HepG2 (cell line): Measurements from ENCODE around the gene ATAD2B. TPM values are rescaled to one million over a fixed set of nuclear protein-coding genes. Genes with fewer than 3 reads are reported as not detected.

Experiments
- ATAC-seq: fragments of 200-7000 bp; cut with Tn5 transposase; 3 replicates; pipeline ENCODE4 v1.9.1; 2020; ENCODE audit warnings: mild to moderate bottlenecking, moderate library complexity
- BruUV-seq: library from RNA; stranded (reverse); fragments of 400-500 nt; replicated peaks from 2 replicates; lab custom pipeline; 2021; lab: Mats Ljungman, UMichigan
- CTCF ChIA-PET: fragments of 300-600 bp; formaldehyde crosslinking; extraction: SDS; loops from one replicate; lab custom pipeline; 2021; ENCODE audit warnings: low total read pairs, inconsistent platforms, low intra/inter-chr PET ratio; lab: Yijun Ruan, JAX
- POLR2A ChIA-PET: fragments of 350-600 bp; sonication (Branson Sonifier 250); formaldehyde crosslinking; loops from one replicate; lab custom pipeline; 2020; ENCODE audit warnings: antibody characterized with exemption, inconsistent platforms; lab: Yijun Ruan, JAX
- DNase-seq: peaks from one replicate; pipeline ENCODE4 v3.0.0-alpha.2; 2015; ENCODE audit warnings: low spot score
- FAIRE-seq: peaks from 3 replicates; lab custom pipeline; 2011; peaks lifted over from hg19 to GRCh38; lab: Jason Lieb, UNC
- H2AFZ ChIP-seq: one replicate; pipeline ENCODE4 v1.6.1; 2011; ENCODE audit warnings: low read length, inconsistent platforms
- H3K27ac ChIP-seq: fragments of 300-600 bp; 3 replicates; pipeline ENCODE4 v1.8.0; 2011; ENCODE audit warnings: mixed run types, mild to moderate bottlenecking, mixed read lengths, low read length, inconsistent platforms; ENCODE audit not compliant: insufficient read depth; ENCODE audit errors: extremely low read length
- H3K27me3 ChIP-seq, 2 experiments: fragments of 200-600 bp in 1 of 2; 2 replicates in 1 of 2; 3 replicates in 1 of 2; pipeline versions ENCODE4 v1.6.0 to v1.8.0; 2011; ENCODE audit warnings: low read length in 2 of 2, mild to moderate bottlenecking in 2 of 2, moderate library complexity in 2 of 2, inconsistent platforms in 1 of 2; ENCODE audit not compliant: insufficient read depth in 2 of 2, control insufficient read depth in 1 of 2
- H3K36me3 ChIP-seq, 2 experiments: fragments of 200-600 bp in 1 of 2; replicated peaks in 1 of 2; 2 replicates in 1 of 2; 3 replicates in 1 of 2; pipeline versions ENCODE4 v1.5.1 to v1.8.0; 2011; ENCODE audit warnings: low read length in 2 of 2, inconsistent platforms in 1 of 2; ENCODE audit not compliant: insufficient read depth in 2 of 2, control insufficient read depth in 1 of 2
- H3K4me1 ChIP-seq: 2 replicates; pipeline ENCODE4 v1.5.1; 2012; ENCODE audit warnings: low read length, inconsistent platforms; ENCODE audit not compliant: insufficient read depth
- H3K4me2 ChIP-seq: 2 replicates; pipeline ENCODE4 v1.6.0; 2011; ENCODE audit warnings: low read depth, low read length, inconsistent platforms
- H3K4me3 ChIP-seq, 3 experiments: fragments of 200-600 bp in 1 of 3; sonication (generic), shearing (Covaris generic) in 1 of 3; replicated peaks in 1 of 3; 2 replicates each; pipeline ENCODE4 v1.5.1; 2011 to 2016; ENCODE audit warnings: low read length in 3 of 3, inconsistent platforms in 2 of 3, low read depth in 2 of 3, mild to moderate bottlenecking in 2 of 3, control low read depth in 1 of 3, mixed read lengths in 1 of 3; ENCODE audit not compliant: insufficient read depth in 1 of 3
- H3K79me2 ChIP-seq: one replicate; pipeline ENCODE4 v1.6.1; 2011; ENCODE audit warnings: low read length, inconsistent platforms; ENCODE audit not compliant: insufficient read depth
- H3K9ac ChIP-seq: 2 replicates; pipeline ENCODE4 v1.6.0; 2011; ENCODE audit warnings: mild to moderate bottlenecking, low read depth, low read length, inconsistent platforms; ENCODE audit not compliant: insufficient read depth
- H3K9me3 ChIP-seq: 2 replicates; pipeline ENCODE4 v1.5.1; 2012; ENCODE audit warnings: mild to moderate bottlenecking, low read length
- H4K20me1 ChIP-seq: 2 replicates; pipeline ENCODE4 v1.6.0; 2011; ENCODE audit warnings: inconsistent platforms, mild to moderate bottlenecking, low read length, moderate library complexity; ENCODE audit not compliant: insufficient read depth
- CTCF ChIP-seq: sonication (generic); formaldehyde crosslinking; IDR thresholded peaks from 2 replicates; pipeline ENCODE4 v1.5.0; 2020; ENCODE audit warnings: mild to moderate bottlenecking, missing genetic modification reagents, moderate library complexity
- HMGXB3 ChIP-seq: sonication (generic); formaldehyde crosslinking; IDR thresholded peaks from 2 replicates; pipeline ENCODE4 v1.4.0; 2020; ENCODE audit warnings: missing genetic modification reagents, borderline replicate concordance
- IKZF1 ChIP-seq: fragments of 450-650 bp; IDR thresholded peaks from 2 replicates; pipeline ENCODE4 v1.7.1; 2016
- NCOA2 ChIP-seq: sonication (generic); formaldehyde crosslinking; IDR thresholded peaks from 2 replicates; pipeline ENCODE4 v1.8.0; 2022; ENCODE audit warnings: inconsistent platforms
- NFKB2 ChIP-seq: sonication (generic); formaldehyde crosslinking; IDR thresholded peaks from 2 replicates; pipeline ENCODE4 v1.4.0; 2020; ENCODE audit warnings: missing genetic modification reagents, borderline replicate concordance
- PHF21A ChIP-seq: sonication (generic); formaldehyde crosslinking; IDR thresholded peaks from 2 replicates; pipeline ENCODE4 v1.5.0; 2020; ENCODE audit warnings: mild to moderate bottlenecking, missing genetic modification reagents
- PHF8 ChIP-seq: sonication (generic); formaldehyde crosslinking; IDR thresholded peaks from 2 replicates; pipeline ENCODE4 v1.5.0; 2020; ENCODE audit warnings: missing genetic modification reagents
- PITX1 ChIP-seq: sonication (generic); formaldehyde crosslinking; IDR thresholded peaks from 2 replicates; pipeline ENCODE4 v1.5.1; 2020; ENCODE audit warnings: mild to moderate bottlenecking, missing genetic modification reagents
- POLR2AphosphoS2 ChIP-seq: IDR thresholded peaks from 2 replicates; pipeline ENCODE4 v1.6.1; 2011; ENCODE audit warnings: low read depth, low read length, improper control_type of control experiment
- POLR2AphosphoS5 ChIP-seq: IDR thresholded peaks from 2 replicates; pipeline ENCODE4 v1.6.1; 2012; ENCODE audit warnings: low read depth, low read length
- SATB2 ChIP-seq: sonication (generic); formaldehyde crosslinking; IDR thresholded peaks from 2 replicates; pipeline ENCODE4 v1.5.0; 2020; ENCODE audit warnings: missing genetic modification reagents
- STAG1 ChIP-seq: sonication (generic); formaldehyde crosslinking; IDR thresholded peaks from 2 replicates; pipeline ENCODE4 v1.4.0; 2020; ENCODE audit warnings: missing genetic modification reagents
- ZKSCAN1 ChIP-seq: fragments of 150-350 bp; IDR thresholded peaks from 2 replicates; pipeline ENCODE4 v1.6.1; 2014; ENCODE audit warnings: low read length
- ZNF251 ChIP-seq: sonication (generic); formaldehyde crosslinking; IDR thresholded peaks from 2 replicates; pipeline ENCODE4 v1.9.0; 2021; ENCODE audit warnings: mild to moderate bottlenecking, missing genetic modification reagents
- ZNF432 ChIP-seq: sonication (generic); formaldehyde crosslinking; IDR thresholded peaks from 2 replicates; pipeline ENCODE4 v1.5.0; 2020; ENCODE audit warnings: missing genetic modification reagents, mild to moderate bottlenecking, borderline replicate concordance
- WGBS: methylation state at CpG from one replicate; pipeline ENCODE4 v1.1.6; 2017; ENCODE audit warnings: low lambda C conversion rate; 5-methylcytosine and 5-hydroxymethylcytosine counted together
- in situ Hi-C: cut with HindIII; loops from 2 replicates; pipeline ENCODE4 v1.10.0; 2017; ENCODE audit warnings: low pct_unique_long_range_greater_than_20kb; ENCODE audit not compliant: extremely low pct_ligation_motif_present
- intact Hi-C: fragments of 100-400 bp; cut with micrococcal nuclease; formaldehyde crosslinking; loops from one replicate; pipeline ENCODE4 v1.10.0; 2022; ENCODE audit not compliant: unreplicated experiment
- polyA plus RNA-seq, 8 experiments: library from polyadenylated mRNA; depleted of rRNA in 3 of 8; stranded (reverse) in 7 of 8; unstranded in 1 of 8; fragments of >200 nt; fragmentation: Illumina TruSeq in 4 of 8; extraction: Trizol in 4 of 8; gene quantifications; 2 replicates each; pipeline versions ENCODE4 v1.2.1 to v1.2.3, GENCODE V29; 2011 to 2016; ENCODE audit warnings: low read depth in 4 of 8, missing spikeins in 1 of 8, mixed read lengths in 1 of 8; ENCODE audit not compliant: insufficient read depth in 1 of 8
- total RNA-seq, 5 experiments: library from RNA; depleted of rRNA; stranded (reverse); fragments of >200 nt; fragmentation: Illumina TruSeq; extraction: Trizol; gene quantifications; 2 replicates each; pipeline ENCODE4 v1.2.3, GENCODE V29; 2016; ENCODE audit warnings: low read depth in 1 of 5
- TF ChIP-seq, protein P1 (sequence below): sonication (generic); formaldehyde crosslinking; IDR thresholded peaks from 2 replicates; pipeline ENCODE4 v1.5.0; 2020; ENCODE audit warnings: mild to moderate bottlenecking, missing genetic modification reagents

The ATAD2B gene
- total and polyA plus RNA-seq, 2 of the 13 experiments (the other 11 are each of a cell fraction or from before 2014, with no cell fraction given): 5.3 to 22.2 TPM

DNA sequence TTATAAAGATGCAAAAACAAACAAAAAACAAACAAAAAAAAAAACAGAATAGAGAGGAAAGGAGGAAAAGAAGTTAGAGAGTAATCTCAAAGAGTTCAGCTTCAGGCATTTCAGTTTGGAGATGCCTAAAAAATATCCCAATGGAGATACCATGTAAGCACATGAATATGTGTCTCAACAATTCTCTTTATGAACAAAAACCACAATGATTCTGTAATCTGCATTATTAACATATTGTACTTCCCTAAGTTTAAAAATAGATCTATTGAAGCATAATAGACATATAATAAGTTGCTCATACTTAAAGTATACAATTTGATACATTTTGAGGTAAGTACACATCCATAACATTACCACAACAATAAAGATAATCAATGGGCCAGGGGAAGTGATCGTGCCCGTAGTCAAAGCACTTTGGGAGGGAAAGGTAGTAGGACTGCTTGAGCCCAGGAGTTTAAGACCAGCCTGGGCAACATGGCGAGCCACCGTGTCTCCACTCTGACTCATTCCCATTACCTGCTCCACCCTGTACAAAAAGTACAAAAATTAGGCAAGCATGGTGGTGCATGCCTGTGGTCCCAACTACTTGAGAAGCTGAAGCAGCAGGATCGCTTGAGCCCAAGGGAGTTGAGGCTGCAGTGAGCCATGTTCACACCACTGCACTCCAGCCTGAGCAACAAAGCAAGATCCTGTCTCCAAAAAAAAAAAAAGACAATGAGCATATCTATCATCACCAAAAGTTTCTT lies 158.9 kb downstream of the ATAD2B start:
- no TSS peak for BruUV-seq
- Histone ChIP-seq H2AFZ (no peak overlapping the region), H3K27ac (no peak overlapping the region), H3K4me1 (no peaks in the 10 kb centered on the region), H3K9me3 (peaks cover 8% of the 10 kb centered on the region; the same call in 1 of the 2 replicates), H3K4me3 (no peak overlapping the region), H3K9ac (no peak overlapping the region), H3K27me3 (no peaks in the 10 kb centered on the region), H4K20me1 (no peaks in the 10 kb centered on the region), H3K79me2 (no peaks in the 10 kb centered on the region), H3K4me2 (no peak overlapping the region), H3K36me3 (peaks cover 2 to 22% of the 10 kb centered on the region in 2 experiments)
- DNase-seq (no peak), ATAC-seq (no peak), FAIRE-seq (no peak)
- WGBS: 95% methylated on average over 5 of the region's 5 CpGs
- intact Hi-C loops: no loop called here
- POLR2A ChIA-PET: no interaction called here
- in situ Hi-C loops: no loop called here
- CTCF ChIA-PET: no interaction called here
- TF ChIP-seq ZNF432 (CRISPR knock-in tag) (no peak), STAG1 (CRISPR knock-in tag) (no peak), NFKB2 (no peak), NCOA2 (CRISPR knock-in tag) (no peak), POLR2AphosphoS5 (no peak), HMGXB3 (no peak), IKZF1 (no peak), POLR2AphosphoS2 (no peak), PHF8 (CRISPR knock-in tag) (no peak), PHF21A (CRISPR knock-in tag) (no peak), ZKSCAN1 (no peak), PITX1 (CRISPR knock-in tag) (no peak), ZNF251 (CRISPR knock-in tag) (no peak), SATB2 (CRISPR knock-in tag) (no peak), CTCF (no peak)
- TF ChIP-seq, protein P1, sequence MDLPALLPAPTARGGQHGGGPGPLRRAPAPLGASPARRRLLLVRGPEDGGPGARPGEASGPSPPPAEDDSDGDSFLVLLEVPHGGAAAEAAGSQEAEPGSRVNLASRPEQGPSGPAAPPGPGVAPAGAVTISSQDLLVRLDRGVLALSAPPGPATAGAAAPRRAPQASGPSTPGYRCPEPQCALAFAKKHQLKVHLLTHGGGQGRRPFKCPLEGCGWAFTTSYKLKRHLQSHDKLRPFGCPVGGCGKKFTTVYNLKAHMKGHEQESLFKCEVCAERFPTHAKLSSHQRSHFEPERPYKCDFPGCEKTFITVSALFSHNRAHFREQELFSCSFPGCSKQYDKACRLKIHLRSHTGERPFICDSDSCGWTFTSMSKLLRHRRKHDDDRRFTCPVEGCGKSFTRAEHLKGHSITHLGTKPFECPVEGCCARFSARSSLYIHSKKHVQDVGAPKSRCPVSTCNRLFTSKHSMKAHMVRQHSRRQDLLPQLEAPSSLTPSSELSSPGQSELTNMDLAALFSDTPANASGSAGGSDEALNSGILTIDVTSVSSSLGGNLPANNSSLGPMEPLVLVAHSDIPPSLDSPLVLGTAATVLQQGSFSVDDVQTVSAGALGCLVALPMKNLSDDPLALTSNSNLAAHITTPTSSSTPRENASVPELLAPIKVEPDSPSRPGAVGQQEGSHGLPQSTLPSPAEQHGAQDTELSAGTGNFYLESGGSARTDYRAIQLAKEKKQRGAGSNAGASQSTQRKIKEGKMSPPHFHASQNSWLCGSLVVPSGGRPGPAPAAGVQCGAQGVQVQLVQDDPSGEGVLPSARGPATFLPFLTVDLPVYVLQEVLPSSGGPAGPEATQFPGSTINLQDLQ: no peak
